GM18519 (cell line): ENCODE data around the gene VSIG10L.

Experiments used
- ATAC-seq: cut with Tn5 transposase; IDR thresholded peaks from one replicate; pipeline ENCODE4 v1.9.1; 2021; ENCODE audit warnings: mild to moderate bottlenecking, moderate library complexity; ENCODE audit not compliant: unreplicated experiment, low FRiP score

The VSIG10L gene

GRCh38 chr19:51365965-51366388, 24.0 kb upstream of the VSIG10L start, which contains the start of gene ETFB:
TSS of gene ETFB (minus strand) at chr19:51366388. CDS start at chr19:51366326, 62 bp downstream.
- no peak for ATAC-seq

- ATAC-seq, result no peak
Measured at GRCh38 chr19:51365211-51365964, 23.4 kb upstream of the VSIG10L start.

DNA sequence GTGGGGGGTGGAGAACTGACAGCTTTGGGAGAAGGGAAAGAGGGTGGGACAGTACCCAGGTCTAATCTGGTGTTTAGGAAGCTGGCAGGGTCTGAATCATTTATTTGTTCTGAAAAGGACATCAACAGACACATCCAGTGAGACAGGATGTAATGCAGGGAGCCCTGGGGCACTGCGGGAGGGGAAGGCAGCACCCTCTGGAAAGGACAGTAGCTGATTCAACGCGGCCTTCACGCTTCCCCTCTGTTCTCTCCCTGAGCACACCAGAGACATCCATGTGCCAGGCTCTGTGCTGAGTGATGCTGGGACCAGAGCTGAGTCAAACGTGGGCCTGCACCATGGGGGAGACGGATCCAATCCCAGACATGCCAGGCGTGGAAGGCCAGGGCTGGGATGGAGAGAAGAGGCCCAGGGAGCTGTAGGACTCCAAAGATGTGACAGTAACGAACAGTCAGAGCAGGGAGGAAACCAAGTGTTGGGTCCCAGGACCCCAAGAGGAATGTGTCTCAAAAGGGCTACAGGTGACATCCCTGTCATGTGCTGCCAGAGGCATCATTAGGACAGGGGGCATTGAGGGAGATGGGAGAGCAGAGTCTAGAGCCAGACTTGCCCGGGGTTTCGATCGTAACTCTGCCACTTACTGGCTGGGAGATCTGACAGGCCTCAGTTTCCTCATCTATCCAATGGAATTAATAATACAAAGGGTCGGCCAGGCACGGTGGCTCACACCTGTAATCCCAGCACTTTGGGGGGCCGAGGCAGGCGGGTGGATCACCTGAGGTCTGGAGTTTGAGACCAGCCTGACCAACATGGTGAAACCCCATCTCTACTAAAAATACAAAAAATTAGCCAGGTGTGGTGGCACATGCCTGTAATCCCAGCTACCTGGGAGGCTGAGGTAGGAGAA, 22.5 kb upstream of the VSIG10L start:
- no peak for ATAC-seq

- ATAC-seq, result no peak
Measured at GRCh38 chr19:51361239-51361638, 19.3 kb upstream of the VSIG10L start.

- no peak for ATAC-seq
Measured at GRCh38 chr19:51359294-51359693, 17.4 kb upstream of the VSIG10L start.

- ATAC-seq, result no peak
Measured at GRCh38 chr19:51357952-51358351, 16.0 kb upstream of the VSIG10L start.

DNA sequence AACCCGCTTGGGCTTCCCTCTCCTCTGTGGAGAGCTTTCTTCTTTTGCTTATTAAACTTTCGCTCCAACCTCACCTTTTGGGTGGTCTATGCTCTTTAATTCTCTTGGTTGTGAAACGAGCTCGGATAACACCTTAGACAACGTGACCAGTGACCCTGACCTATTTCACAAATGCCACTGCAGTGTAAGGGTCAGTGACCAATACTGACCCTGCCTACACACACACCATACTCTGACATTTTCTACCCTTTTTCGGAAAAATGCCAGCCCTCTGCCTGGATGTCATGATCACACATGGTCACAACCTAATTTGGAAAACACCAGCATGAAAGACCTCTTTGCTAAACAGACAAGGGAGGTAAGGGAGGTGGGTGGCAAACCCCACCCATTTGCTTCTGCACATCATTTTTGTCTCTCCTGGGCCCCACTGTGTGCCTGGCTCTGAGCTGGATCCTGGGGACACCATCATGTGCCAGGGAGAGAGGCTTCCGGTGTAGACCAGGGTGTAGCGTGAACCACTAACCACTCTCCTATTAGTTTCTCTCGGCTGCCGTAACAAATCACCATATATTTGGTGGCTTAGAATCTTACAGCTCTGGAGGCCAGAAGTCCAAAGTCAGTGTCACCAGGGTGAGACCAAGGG, 14.3 kb upstream of the VSIG10L start:
- ATAC-seq, result no peak

DNA sequence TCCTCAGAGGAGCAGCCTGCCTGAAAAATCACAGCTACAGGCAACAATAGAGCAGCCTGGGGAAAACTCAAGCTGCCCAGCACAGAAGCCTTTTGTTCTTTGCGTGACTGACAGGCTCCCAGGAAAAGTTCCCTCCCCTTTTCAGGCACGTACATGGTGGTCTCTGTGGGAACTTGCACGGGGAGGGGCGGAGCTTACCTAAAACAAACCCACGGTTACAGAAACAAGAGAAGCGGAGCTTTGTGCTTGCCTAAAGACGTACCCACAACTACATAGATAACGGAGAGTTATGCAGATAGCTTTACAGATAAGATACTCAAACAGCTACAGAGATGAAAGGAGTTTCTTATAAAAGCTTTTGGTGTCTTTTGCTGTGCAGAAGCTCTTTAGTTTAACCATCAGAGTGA, 12.8 kb upstream of the VSIG10L start:
- no peak for ATAC-seq

GRCh38 chr19:51354103-51354741, 12.3 kb upstream of the VSIG10L start:
- ATAC-seq, result no peak

DNA sequence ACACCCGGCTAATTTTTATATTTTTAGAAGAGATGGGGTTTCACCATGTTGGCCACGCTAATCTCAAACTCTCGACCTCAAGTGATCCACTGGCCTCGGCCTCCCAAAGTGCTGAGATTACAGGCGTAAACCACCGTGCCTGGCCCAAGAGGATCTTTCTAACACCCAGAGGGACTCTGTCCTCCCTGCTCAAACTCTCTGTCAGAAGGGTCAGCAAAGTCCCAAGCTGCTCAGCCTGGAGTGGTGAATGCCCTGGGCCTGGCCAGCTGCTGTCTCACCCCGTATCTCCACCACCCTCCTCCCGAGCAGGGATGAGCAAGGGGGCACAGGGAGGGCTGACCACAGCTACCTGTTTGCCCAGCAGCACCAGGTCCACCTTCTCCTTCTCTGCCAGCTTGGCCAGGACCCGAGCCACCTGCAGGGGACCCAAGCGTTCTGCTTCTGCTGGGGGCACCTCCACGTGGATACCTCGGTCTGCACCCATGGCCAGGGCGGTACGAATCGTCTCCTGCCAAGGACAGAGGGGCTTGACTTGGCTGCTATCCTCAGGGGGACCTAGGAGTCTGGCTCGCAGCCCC, 10.9 kb upstream of the VSIG10L start:
- no peak for ATAC-seq

GRCh38 chr19:51351266-51351990, 9.5 kb upstream of the VSIG10L start:
- ATAC-seq, result no peak

DNA sequence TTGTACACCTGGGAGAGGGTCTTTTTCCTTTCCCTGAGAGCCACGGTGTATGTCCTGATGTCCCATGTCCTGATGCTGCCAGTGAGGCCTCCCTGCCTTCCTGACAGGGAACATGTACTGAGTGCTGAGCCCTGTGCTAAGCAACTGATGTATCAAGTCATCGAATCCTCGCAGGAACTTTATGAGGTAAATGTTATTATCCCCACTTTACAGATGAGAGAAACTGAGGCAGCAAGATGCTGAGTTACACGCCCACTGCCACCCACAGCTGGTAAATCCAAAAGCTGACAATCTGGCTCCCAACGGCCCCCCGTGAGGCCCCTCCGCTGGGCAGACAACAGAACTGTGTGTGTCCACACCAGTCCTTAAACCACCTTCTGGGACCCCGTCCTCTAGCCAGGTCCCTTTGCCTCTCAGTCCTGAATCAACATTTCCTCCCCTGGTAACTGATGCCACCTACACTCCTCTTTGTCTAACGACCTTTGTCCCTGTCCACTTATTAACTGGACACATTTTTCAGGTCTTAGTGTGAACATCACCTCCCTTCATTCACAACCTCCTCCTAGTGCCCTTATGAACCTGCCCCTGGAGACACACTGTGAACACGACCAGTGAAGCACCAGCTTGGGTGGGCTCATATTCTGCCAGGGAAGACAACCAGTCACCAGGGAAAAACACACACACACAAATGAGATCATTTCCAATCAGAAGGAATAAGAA, 5.4 kb upstream of the VSIG10L start:
- no peak for ATAC-seq

- ATAC-seq, result no peak
Measured at GRCh38 chr19:51346742-51347141, 4.8 kb upstream of the VSIG10L start.

- no peak for ATAC-seq
Measured at GRCh38 chr19:51345076-51345620, 3.2 kb upstream of the VSIG10L start.

GRCh38 chr19:51342631-51343569, 961 bp upstream of the VSIG10L start:
- no peak for ATAC-seq

DNA sequence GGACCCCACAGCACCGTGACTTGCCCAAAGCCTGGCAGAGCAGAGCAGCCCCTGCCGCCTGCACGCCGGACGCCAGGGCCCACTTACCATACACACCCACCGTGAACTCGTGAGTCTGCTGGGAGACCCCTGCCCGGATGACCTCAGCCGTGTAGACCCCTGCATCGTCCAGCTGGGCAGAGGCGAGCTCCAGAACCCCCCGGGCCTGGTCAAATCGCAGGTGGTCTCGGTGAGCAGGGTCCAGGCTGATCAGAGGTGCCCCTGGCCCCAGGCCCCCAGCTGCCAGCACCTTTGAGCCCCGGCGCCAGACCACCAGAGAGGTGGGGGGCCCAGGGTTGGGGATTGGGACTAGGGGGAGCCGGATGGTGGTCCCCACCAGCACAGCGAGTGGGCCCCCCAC, 873 bp downstream of the VSIG10L start:
- no peak for ATAC-seq
